DOHH2 (cell line): Measurements from ENCODE around the gene MRPL12.

Experiments used
- CTCF ChIP-seq: fragments of 200-600 bp; sonication (generic); IDR thresholded peaks from one replicate; pipeline ENCODE4 v1.5.1; 2014; ENCODE audit warnings: antibody characterized with exemption, mild to moderate bottlenecking, low read depth, low read length; ENCODE audit not compliant: poor library complexity, severe bottlenecking
- EZH2phosphoT487 ChIP-seq: fragments of 200-600 bp; sonication (generic); IDR thresholded peaks from 2 replicates; pipeline ENCODE4 v1.6.1; 2017; ENCODE audit warnings: borderline replicate concordance, mild to moderate bottlenecking, antibody characterized with exemption, low read length, moderate library complexity, mixed read lengths

GRCh38 chr17:81665205-81666091 is 37.7 kb upstream of the MRPL12 start:
- no peak for TF ChIP-seq CTCF
- no peak for TF ChIP-seq EZH2phosphoT487
